ENCODE data around the gene MYO10.
"Not testable (repeated sequence)": the region's sequence is repeated elsewhere in the genome, so short reads cannot be mapped to it uniquely, and the experiment has no call there.

MYO10 gene

GRCh38 chr5:16781828-16782626 is 154.1 kb downstream of the MYO10 start:
- DNase-seq (ENCODE audit: low read depth): no peak

DNA sequence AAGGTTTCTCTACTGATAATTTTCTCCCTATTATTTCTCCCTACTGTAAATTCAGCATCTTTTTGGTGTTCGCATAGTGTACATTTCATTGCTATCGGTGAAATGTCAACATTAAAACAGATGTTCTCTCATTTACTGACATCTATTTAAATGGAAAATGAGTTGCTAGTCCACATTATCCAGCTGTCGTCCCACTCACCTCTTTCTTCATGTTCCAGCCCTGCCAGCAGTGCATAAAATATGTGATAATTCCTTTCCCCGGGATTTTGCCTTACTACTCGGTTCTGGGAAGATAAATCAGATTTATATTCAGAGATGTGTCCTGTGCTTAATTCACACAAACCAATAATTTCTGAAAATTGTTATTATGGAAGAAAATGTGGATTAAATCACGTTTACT is 155.8 kb downstream of the MYO10 start:
- DNase-seq (ENCODE audit: low read depth): no peak

DNA sequence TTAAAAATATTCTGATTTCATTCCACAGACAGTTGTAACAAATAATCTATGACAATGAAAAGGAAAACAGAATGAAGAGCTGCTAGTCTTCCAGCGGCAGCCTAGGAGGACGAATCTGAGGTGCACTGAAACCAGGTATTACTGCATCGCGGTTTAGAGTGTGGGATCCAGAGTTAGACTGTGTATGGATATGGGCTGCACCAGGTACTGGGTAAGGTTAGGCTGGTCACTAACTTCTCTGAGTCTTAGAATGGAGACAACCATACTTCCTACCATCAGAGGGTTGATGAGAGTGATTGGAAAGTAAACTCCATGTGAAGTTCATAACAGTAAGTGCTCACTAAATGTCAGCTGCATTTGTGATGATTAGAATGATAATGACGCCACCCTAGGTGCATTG is 158.7 kb downstream of the MYO10 start:
- DNase-seq (ENCODE audit: low read depth): no peak

DNA sequence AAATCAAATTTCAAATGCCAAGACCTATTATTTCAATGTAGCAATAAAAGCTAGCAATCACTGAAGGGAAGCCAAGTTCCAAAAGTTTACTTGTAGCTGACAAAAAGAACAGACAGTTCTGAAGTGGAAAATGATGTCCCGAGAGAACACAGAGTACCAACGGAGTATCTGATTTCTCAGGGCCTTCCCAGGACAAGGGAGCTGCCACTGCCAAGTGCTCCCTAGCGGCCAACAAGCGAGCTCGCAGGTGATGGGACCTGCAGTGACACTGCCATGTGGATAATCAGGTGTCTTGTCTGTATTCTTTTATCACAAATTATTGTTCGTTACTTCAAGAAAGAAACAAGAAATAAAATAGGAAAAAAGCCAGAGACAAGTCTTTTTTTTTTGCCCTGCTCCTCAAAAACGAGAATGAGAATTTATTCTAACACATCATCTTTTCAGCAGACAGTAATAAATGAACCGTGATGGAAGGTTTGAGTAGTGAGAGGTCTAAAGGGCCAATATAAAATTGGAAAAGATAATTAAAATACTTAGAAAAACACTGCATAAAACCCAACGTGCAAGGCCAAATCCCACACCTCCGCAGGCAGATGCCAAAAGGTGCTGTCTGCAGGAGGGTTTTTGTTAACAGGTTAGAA is 159.4 kb downstream of the MYO10 start:
- no peak for DNase-seq (ENCODE audit: low read depth)

GRCh38 chr5:16774806-16775205 is 161.3 kb downstream of the MYO10 start:
- DNase-seq (ENCODE audit: low read depth): no peak

DNA sequence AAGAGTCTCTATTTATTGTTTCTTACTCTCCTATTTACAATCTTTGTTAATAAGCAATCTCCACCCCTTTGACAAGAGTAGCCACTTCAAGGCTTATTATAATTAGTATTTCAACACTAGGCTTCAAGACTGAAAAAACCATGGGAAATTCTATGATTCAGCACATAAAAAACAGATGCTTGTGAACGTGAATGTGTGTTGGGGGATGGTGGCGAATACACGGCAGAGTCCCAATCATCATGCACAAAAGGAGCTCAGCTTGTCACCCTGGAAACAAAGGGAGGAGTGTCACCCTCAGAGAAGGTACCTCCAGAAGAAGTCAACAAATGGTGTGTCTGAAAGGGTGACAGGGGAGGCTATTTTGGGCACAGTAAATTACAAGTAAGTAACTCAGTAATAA is 162.1 kb downstream of the MYO10 start:
- no peak for DNase-seq (ENCODE audit: low read depth)

GRCh38 chr5:16772556-16772955 is 163.5 kb downstream of the MYO10 start:
- no peak for DNase-seq (ENCODE audit: low read depth)

- DNase-seq (ENCODE audit: low read depth): no peak
Measured at GRCh38 chr5:16768184-16768583, 167.9 kb downstream of the MYO10 start.

DNA sequence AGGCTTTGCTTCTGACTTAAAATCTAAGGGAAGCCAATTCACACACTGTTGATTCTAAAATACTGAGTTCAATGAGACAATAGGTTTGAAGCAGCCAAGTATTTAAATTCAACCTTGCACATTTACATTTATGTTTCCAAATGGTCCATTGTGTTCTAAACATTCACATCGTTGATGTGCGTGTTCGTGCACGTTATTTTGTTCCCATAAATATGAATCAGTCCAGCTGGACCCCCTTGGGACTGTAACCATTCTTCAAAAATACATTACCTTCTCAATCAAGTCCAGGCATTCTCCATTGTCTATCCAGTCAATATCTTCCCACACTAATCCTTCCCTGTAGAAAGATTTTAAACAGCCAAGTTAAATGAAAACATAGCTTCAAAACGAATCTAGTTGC is 172.9 kb downstream of the MYO10 start:
- no peak for DNase-seq (ENCODE audit: low read depth)

DNA sequence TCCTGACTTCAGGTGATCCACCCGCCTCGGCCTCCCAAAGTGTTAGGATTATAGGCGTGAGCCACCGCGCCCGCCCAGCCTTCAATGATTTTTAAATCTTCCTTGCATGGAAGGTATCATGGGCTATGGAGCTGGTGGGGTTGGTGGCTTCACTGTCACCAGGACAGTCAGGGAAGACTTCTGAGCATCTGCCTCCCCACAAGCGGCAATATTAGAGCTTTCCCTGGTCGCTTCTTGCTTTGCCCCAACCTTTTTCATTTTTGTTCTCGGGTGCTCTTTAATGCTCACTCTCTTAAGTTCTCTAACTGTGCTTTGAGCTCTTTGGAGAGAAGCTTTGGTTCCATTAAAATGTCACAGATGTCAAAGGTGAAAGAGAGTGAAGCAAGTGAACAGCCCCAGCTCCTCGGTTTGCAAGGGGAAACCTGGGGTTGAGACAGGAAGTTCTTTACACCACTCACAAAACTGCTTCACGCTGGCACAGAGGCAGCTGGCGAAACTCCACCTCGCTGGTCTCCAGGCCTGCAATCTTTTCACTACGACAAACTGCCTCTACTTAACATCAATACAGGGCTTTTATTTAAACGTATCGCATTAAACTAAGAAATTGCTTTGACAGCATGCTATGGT is 176.8 kb downstream of the MYO10 start:
- peak; percentile 2 for DNase-seq (ENCODE audit: low read depth)

DNA sequence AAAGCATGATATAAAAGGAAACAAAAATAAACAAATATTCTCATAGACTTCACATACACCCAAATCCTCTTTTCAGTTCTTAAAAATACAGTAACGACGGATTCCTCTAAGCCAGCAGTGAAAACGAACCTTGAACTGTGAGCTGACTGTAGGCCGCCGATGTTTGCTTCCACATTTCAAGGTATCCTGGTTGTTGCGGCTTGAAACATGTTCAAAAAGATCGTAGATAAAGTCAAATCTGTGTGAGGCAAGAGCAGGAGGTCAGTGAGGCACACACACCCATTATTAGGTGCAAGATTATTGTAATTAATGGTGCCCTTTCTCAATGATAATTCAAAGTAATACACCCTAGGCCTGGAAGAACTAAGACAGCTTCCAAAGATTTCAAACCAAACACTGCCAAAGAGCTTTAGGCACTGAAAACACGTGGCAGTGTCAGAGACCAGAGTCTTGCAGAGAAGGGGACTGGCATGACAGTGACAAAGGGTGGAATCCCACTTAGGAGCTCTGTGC is 178.0 kb downstream of the MYO10 start:
- no peak for DNase-seq (ENCODE audit: low read depth)

GRCh38 chr5:16757577-16757976 is 178.5 kb downstream of the MYO10 start:
- not testable (repeated sequence) for DNase-seq (ENCODE audit: low read depth)

GRCh38 chr5:16757146-16757545 is 178.9 kb downstream of the MYO10 start:
- no peak for DNase-seq (ENCODE audit: low read depth)

DNA sequence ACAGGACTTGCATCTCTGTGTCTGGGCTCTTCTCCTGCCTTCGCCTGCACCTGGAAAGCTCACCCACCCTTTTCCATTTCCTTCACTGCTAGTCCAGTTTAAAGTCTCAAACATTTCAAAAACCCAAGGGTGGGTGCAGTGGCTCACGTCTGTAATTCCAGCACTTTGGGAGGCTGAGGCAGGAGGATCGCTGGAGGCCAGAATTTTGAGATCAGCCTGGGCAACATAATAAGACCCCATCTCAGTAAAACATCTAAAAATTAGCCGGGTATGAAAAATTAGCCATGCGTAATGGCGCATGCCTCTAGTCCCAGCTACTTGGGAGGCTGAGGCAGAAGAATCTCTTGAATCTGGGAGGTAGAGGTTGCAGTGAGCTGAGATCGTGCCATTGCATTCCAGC is 179.4 kb downstream of the MYO10 start:
- DNase-seq (ENCODE audit: low read depth): no peak

DNA sequence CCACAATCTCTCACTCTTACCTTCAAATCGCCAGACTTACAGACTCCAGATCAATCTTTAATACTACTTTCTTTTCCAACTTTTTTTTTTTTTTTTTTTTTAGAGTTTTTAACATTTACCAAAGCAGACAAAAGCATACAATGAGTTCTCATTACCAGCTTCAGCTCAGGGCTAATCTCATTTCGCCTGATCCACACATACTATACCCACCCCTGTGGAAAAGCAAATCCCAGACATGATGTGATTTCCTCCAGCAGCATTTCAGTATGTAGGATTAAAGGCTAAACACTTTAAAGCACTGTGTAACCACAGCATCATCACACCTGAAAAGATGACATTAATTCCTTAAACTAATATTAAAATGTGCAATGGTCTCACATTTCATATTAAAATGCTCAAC is 180.4 kb downstream of the MYO10 start:
- DNase-seq (ENCODE audit: low read depth): no peak

DNA sequence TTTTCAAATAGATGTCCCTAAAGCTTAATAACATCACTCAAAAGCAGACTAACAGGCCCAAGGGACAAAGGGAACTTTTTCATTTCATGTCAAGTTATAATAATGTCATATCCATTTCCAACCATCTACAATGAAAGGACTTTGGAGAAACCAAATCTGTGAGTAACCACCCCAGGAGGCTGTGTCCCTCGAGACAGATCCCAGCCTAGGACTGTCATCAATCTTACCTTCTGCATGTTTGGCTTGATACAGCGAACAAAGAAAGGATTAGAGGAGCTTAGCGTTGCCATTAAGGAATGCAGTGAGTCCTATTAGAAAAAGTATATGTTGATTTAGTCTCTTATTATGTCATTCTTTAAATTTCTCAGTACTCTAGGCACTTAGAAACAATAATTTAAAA is 181.5 kb downstream of the MYO10 start:
- DNase-seq (ENCODE audit: low read depth): no peak

GRCh38 chr5:16754086-16754485 is 182.0 kb downstream of the MYO10 start:
- DNase-seq (ENCODE audit: low read depth): no peak

DNA sequence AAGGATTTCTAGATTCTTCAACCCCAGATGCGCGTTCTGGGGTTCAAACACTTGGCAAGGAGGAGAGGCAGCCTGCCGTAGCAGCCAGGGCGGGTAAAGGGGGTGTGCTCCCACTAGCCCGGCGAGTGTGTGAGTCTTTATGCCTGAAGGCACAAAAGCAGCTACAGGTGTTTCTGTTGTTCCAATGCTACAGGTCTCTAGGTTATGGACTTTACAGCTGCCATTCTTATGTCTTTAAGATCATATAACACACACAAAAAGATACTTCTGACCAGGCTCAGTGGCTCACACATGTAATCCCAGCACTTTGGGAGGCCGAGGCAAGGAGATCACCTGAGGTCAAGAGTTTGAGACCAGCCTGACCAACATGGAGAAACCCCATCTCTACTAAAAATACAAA is 185.6 kb downstream of the MYO10 start:
- no peak for DNase-seq (ENCODE audit: low read depth)

DNA sequence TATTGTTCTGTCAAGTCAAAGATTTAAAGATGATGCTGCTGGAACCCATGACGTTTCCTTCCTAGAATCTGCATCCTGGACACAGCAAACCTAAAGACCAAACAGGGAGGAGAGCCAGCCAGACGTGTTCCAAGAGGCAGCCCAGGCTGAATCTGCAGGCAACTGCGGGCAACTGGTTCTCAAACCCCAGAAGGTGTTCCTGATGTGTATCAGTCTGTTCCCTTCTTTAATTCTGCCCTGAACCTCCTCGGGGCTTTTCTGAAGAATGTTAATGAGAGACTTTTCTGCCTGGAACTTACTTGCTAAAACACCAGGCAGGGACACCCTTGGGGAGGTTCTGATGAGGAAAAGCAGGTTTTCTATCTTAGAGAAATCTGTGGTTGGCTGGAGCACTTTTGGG is 186.5 kb downstream of the MYO10 start:
- DNase-seq (ENCODE audit: low read depth): no peak

GRCh38 chr5:16744164-16744880 is 191.8 kb downstream of the MYO10 start:
- DNase-seq (ENCODE audit: low read depth): no peak

DNA sequence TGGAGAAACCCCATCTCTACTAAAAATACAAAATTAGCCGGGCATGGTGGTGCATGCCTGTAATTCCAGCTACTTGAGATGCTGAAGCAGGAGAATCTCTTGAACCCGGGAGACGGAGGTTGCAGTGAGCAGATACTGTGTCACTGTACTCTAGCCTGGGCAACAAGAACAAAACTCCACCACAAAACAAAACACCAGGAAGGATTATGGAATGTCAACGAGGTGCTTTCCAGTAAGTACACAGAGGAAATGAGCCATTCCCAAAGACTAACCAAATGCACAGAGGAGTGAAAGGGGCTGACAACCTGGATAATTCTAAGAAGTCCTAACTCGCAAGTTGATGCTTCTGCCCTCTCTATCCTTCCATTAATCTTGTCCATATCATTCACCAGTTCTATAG is 193.2 kb downstream of the MYO10 start:
- DNase-seq (ENCODE audit: low read depth): no peak

DNA sequence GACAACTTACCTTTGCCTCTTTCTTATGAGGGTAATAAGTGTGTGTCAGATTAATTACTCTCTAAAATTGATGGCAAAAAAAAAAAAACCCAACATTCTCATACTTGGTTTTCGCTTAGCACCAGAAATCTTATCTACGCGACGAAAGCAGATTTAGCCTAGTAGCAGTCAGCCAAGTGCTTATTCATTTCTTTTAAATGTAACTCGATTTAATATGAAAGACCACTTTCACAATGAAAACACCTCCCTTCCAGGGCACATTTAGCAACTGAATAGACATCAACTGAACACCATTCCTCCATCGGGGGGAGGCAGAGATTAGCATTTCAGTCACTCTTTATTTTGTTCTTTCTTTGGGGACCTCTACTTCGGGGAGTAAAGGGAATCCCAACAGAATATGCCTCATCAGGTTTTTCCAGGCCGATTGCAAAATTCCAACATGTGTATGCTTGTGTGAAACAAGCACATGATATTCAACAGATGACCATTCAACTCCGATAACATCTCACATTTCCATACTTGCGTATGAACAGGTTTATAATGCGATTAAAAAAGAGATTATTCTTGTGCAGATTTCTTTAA is 195.2 kb downstream of the MYO10 start:
- DNase-seq (ENCODE audit: low read depth): no peak
